ENCODE measurements around the gene CEBPA.
A peak's percentile ranks its signal among the peaks of the same experiment; 100 is the strongest.
"Not testable (repeated sequence)": the region's sequence is repeated elsewhere in the genome, so short reads cannot be mapped to it uniquely, and the experiment has no call there.

CEBPA gene

DNA sequence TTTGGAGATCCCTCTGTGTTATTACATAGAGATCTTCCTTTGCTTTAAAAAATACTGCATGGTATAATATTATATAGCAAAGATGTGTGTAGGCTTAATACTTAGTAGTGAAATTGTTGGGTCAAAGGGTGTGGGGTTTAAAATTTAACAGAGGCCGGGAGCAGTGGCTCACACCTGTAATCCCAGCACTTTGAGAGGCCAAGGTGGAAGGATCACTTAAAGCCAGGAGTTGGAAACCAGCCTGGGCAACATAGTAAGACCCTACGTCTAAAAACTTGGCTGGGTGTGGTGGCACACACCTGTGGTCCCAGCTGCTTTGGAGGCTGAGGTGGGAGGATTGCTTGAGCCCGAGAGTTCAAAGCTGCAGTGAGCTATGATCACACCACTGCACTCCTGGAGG, 22.3 kb upstream of the CEBPA start:
- DNase-seq = no peak

- DNase-seq = no peak
Measured at GRCh38 chr19:33323093-33323820, 20.9 kb upstream of the CEBPA start.

DNA sequence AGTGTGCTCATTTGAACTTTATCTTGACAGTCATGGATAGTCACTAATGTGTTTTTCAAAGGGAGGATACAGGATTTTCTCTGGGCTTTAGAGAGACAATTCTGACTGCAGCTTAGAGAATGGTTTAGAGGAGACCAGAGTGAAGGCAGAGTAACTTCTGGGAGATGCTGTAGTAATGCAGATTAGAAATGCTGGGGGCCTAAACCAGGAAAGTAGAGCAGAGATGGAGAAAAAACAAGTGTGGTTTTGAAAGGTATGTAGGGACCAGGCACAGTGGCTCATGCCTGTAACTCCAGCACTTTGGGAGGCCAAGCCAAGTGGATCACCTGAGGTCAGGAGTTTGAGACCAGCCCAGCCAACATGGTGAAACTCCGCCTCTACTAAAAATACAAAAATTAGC, 18.3 kb upstream of the CEBPA start:
- DNase-seq = no peak

- not testable (repeated sequence) for DNase-seq
Measured at GRCh38 chr19:33317991-33318390, 15.7 kb upstream of the CEBPA start.

DNA sequence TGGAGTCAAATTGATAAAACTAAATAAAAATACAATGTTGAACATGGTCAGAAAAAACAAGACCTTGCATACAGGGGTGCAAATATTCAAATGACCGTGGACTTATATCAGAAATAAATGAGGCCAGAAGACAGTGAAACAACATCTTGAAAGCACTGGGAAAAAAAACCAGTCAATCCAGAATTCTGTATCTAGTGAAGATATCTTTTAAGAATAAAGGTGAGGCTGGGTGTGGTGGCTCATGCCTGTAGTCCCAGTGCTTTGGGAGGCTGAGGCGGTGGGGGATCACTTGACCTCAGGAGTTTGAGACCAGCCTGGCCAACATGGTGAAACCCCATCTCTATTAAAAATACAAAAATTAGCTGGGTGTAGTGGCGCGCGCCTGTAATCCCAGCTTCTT, 15.2 kb upstream of the CEBPA start:
- DNase-seq = no peak

- DNase-seq = no peak
Measured at GRCh38 chr19:33316541-33317264, 14.4 kb upstream of the CEBPA start.

GRCh38 chr19:33312808-33313207, 10.5 kb upstream of the CEBPA start:
- not testable (repeated sequence) for DNase-seq

- no peak for DNase-seq
Measured at GRCh38 chr19:33312065-33312464, 9.7 kb upstream of the CEBPA start.

DNA sequence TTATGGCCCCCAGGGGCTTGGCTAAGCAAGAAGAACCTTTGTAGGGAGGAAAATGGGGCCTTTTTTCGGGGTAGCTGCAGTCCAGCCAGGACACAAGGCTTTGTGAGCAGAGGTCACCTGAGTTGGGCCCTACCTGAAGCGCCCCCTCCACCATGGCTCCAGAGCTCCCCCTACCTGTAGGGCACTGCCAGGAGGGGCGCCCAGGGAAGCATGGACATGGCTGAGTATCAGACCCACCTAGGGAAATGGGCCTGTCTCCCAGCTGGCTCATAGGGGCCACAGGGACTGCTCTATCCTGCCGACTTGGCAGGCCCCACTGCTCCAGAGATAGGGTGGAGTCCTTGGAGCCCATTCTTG, 9.0 kb upstream of the CEBPA start:
- no peak for DNase-seq

GRCh38 chr19:33310606-33311325, 8.4 kb upstream of the CEBPA start:
- no peak for DNase-seq

GRCh38 chr19:33309826-33310225, 7.5 kb upstream of the CEBPA start:
- DNase-seq = no peak

DNA sequence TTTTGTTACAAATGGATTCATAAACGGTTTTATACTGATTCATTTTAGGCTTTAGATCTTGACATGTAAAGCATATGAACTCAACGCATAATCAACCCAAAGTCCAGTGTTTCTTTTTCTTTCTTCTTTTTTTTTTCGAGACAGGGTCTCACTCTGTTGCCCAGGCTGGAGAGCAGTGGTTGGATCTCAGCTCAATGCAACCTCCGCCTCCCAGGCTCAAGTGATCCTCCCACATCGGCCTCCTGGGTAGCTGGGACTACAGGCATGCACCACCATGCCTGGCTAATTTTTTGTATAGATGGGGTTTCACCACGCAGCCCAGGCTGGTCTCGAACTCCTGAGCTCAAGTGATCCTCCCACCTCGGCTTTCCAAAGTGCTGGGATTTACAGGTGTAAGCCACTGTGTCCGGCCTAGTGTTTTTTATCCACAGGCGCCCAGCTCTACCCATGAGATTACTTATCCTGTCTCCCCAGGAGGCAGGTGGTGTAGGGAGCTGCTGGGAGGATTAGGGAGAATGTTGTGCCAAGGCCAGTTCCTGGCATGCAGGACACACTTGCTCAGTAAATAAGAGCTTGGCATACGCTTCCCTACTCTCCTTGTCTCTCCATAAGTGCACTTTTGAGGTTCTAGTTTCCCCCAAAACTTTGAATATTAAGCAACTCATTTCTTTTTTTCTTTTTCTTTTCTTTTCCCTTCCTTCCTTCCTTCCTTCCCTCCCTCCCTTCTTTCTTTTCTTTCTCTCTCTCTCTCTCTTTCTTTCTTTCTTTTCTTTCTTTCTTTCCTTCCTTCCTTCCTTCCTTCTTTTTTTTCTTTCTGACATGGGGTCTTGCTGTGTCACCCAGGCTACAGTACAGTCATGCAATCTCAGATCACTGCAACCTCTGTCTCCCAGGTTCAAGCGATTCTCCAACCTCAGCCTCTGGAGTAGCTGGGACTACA, 4.8 kb upstream of the CEBPA start:
- DNase-seq = no peak

- DNase-seq = no peak
Measured at GRCh38 chr19:33306191-33306590, 3.9 kb upstream of the CEBPA start.

DNA sequence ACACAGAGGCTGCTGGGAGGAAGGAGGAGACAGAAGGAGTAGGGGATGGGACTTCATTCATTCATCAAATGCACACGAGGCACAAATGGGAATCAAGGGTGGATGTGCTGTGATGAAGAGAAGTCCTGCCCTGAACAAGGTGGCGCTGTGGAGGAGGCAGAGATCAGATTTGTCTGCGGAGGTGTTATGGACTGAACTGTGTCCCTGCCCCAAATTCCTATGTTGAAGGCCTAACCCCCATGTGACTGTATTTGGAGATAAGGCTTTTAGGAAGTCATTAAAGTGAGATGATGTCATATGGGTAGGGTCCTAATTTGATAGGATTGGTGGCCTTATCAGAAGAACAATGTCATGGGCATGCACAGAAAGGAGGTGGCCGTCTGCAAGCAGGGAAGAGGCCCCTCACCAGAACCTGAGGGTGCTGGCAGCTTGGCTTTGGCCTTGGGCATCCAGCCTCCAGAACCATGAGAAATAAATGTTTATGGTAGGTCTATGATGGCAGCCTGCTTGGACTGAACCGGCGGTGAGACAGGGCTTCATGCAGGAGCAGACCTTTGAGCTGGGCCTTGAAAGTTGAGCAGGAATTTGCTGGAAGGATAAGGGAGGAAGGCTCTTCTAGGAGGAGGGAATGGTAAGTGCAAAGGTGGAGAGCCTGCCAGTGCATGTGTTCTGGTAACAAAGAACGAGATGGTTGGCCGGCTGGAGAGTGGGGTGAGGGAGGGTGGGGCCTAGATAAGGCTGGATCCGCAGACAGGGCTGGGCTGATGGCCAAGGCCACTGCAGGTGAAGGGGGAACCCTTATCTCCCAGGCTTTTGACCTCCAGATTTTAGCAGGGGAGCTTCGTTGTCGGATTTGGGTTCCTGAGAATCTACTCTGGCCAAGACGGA, 2.7 kb upstream of the CEBPA start:
- no peak for DNase-seq

GRCh38 chr19:33304371-33304759, 2.0 kb upstream of the CEBPA start:
- DNase-seq = no peak

- DNase-seq = no peak
Measured at GRCh38 chr19:33303791-33304345, 1.5 kb upstream of the CEBPA start.

DNA sequence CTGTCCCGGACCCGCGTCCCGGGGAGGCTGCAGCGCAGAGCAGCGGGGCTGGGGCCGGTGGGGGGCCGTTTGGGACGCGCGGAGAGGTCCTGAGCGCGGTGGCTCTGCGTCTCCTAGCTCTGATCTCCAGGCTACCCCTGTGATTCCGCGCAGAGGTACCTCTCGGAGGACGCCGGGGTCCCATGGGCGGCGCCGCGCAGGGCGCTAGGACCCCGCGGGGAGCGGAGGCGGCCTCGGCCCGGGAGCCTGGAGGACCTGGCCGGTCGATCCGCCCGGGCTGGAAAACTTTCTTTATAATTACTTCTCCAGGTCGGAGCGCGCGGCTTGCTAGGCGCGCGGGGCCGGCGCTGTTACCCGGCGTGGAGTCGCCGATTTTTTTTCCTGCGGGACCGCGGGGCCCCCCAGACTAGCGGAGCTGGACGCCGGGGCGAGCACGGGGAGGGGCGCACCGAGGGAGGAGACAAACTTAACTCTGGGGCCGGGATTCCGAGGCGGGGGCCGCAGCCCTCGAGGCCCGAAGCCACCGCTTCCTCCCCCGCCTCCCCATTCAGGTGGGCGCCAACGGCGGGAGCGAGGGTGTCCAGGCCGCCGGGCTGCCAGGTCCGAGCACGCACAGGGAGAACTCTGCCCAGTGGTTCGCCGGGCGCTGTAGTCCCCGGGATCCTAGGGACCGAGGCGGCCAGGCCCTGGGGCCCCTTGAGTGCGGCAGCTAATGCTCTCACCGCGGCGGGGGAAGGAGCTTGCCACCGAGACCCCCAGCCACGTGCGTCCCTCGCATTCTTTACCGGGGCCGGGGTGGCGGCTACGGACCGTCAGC, 848 bp upstream of the CEBPA start:
- peak; percentile 53 for DNase-seq

DNA sequence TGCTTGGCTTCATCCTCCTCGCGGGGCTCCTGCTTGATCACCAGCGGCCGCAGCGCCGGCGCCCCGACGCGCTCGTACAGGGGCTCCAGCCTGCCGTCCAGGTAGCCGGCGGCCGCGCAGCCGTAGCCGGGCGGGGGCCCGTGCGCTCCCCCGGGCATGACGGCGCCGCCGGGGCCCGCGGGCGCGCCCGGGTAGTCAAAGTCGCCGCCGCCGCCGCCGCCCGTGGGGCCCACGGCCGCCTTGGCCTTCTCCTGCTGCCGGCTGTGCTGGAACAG, 497 bp downstream of the CEBPA start:
- no peak for DNase-seq

GRCh38 chr19:33301144-33301899, 1.0 kb downstream of the CEBPA start:
- no peak for DNase-seq

- DNase-seq = no peak
Measured at GRCh38 chr19:33300894-33301143, 1.5 kb downstream of the CEBPA start.

Measured in fibroblast of skin of scalp (primary cell).